ENCODE results near the gene PFN3.

The PFN3 gene

DNA sequence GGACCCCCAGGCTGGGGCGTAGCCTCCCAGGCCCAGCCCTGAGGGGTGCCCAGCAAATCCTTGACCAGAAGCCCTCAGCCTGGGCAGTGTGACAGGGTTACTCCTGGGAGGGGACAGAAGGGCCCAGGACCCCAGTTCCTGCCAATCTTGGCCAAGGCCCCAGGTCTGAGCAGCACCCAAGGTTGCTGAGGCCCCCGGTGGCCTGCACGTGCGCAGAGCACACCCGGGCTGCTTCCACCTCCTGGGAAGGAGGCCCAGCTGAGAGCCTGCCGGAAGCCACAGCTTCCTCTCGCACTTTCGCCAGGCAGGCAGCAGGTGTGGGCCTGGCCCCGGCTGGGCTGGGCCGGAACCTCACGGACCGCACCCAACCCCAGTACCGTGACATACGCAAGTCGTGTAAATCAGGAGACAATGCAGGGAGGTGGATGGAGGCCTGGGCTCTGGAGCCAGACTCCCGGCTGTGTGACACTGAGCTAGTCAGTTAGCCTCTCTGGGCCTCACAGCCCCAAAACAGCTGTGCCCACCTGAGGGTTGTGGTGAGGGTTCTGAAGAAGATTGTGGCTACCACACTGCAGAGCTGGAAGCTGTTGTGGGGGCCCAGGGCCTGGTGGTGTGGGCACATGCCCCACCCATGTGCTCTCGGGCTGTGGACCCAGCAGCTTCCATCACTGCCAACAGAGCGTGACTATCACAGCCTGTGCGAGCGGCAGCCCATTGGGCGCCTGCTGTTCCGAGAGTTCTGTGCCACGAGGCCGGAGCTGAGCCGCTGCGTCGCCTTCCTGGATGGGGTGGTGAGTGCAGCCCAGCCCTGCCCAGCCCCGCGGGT is 31.1 kb upstream of the PFN3 start:
- TF ChIP-seq, protein P1, sequence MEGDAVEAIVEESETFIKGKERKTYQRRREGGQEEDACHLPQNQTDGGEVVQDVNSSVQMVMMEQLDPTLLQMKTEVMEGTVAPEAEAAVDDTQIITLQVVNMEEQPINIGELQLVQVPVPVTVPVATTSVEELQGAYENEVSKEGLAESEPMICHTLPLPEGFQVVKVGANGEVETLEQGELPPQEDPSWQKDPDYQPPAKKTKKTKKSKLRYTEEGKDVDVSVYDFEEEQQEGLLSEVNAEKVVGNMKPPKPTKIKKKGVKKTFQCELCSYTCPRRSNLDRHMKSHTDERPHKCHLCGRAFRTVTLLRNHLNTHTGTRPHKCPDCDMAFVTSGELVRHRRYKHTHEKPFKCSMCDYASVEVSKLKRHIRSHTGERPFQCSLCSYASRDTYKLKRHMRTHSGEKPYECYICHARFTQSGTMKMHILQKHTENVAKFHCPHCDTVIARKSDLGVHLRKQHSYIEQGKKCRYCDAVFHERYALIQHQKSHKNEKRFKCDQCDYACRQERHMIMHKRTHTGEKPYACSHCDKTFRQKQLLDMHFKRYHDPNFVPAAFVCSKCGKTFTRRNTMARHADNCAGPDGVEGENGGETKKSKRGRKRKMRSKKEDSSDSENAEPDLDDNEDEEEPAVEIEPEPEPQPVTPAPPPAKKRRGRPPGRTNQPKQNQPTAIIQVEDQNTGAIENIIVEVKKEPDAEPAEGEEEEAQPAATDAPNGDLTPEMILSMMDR (IDR thresholded peaks at IDR 0.05; ENCODE audit: low read length, missing control alignments) = no peak
- no peak overlapping the region for H3K4me3 ChIP-seq (replicated peaks; ENCODE audit: low read depth, low read length)
- DNase-seq (ENCODE audit: low read depth) = no peak

DNA sequence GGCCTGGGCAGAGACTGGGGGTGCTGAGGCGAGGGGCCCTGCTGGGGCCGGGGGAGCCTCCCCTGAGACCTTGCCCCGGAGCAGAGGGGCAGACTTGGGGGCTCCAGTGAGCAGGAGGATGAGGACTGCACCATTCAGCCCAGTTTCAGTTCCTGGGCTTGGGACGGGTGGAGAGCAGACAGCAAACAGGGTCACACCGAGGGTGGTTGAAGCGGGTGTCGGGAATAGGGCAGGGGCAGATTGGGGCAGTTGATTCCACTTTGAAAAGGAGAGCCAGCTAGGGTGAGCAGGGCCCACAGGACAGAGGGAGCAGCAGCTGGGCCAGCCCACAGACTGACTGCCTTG is 30.5 kb upstream of the PFN3 start:
- no peak overlapping the region for H3K4me3 ChIP-seq (replicated peaks; ENCODE audit: low read depth, low read length)
- TF ChIP-seq, protein P1 (IDR thresholded peaks at IDR 0.05; ENCODE audit: low read length, missing control alignments) = no peak
- DNase-seq (ENCODE audit: low read depth) = no peak

DNA sequence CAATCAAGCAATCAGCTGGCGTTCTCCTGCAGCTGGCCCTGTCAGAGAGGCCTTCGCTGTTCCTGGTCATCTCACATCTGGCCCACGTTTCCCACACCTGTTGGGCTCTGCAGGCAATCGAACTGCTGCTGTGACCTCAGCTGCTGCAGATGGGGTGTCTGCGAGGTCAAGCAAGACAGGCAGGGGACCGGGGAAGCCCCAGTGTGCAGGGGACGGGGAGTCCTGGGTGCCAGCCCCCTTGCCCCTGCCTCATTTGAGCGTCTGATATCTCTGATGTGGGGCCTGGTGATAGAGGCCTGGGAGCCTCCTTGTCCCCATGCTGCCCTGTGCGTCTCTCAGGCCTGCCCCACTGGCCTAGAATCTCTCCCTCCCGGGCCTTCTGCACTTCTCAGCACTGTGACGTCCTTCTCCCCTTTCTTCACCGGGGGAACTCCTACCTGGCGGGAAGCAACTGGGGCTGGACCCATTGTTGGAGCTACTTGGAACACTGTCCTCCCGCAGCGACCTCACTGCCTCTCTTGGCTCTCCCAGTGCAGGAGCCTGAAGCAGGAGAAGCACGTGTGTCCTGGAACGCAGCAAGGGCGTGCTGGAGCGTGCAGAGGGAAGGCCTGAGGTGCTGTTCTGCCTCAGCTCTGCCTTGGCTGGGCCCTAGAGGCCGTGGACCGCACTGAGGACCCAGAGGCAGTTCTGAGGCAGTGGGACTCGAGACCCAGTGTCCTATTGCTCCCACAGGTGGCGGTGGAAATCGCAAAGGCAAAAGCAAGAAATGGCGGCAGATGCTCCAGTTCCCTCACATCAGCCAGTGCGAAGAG is 29.9 kb upstream of the PFN3 start:
- no peak overlapping the region for H3K4me3 ChIP-seq (replicated peaks; ENCODE audit: low read depth, low read length)
- TF ChIP-seq, protein P1 (IDR thresholded peaks at IDR 0.05; ENCODE audit: low read length, missing control alignments) = no peak
- DNase-seq (ENCODE audit: low read depth) = no peak

DNA sequence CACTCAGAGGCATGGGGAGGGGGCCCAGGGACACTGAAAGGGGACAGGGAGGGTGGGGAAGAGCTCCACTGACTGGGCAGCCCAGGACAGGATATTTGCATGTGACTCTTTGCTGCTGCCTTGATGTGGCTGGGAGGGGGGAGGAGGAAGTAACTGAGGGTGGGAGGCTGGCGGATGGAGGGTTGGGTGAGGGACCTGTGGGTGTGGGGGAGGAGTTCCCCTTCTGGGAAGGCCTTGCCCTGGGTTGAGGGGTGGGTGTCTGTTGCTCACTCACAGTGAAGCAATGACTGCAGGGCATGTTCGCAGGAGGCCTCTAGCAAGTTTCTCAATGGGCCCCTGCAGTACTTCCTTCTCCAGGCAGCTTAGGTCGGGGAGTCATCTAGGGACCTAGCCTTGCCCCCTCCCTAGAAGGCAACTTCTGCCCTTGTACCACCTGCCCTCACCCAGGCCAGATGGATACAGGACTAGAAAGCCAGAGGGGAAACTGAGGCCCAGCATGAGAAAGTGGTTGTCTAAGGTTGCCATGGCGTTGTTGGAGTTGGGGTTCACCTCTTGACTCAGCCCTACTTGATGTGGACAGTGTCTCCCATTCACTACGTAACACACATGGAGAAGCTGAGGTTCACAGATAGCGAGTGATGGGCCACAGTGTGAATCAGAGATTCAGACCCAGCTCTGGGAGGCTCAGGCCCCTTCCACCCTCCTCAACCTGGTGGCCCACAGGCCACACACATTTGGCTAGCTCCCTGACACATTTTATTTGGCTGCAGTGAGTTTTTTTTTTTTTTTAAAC is 29.0 kb upstream of the PFN3 start:
- H3K4me3 ChIP-seq (replicated peaks; ENCODE audit: low read depth, low read length) = no peak overlapping the region
- TF ChIP-seq, protein P1 (IDR thresholded peaks at IDR 0.05; ENCODE audit: low read length, missing control alignments) = no peak
- DNase-seq (ENCODE audit: low read depth) = no peak

DNA sequence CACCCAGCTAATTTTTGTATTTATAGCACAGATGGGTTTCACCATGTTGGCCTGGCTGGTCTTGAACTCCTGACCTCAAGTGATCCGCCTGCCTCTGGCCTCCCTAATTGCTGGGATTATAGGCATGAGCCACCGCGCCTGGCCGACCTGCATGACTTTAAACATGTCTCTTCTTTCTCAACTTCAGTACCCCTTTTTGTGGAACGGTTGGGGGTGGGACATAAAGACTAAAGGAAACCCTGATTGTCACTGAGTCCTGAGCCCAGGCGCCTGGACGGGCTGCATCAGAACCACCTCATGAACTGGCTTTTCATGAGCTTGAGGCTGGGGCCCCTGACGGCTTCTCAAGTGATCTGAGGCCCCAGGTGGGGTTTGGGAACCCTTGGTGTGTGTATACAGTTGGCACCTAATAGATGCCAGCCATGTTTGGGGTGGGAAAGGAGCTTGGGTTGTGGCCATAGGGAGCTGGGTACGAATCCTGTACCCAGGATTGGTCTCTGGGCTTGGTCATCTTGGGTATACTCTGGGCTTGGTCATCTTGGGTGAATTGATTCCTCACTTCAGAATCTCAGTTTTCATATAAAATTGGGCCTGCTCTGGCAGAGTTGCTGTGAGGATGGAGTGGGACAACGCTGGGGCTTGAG is 28.2 kb upstream of the PFN3 start:
- TF ChIP-seq, protein P1 (IDR thresholded peaks at IDR 0.05; ENCODE audit: low read length, missing control alignments) = no peak
- H3K4me3 ChIP-seq (replicated peaks; ENCODE audit: low read depth, low read length) = no peak overlapping the region
- no peak for DNase-seq (ENCODE audit: low read depth)

DNA sequence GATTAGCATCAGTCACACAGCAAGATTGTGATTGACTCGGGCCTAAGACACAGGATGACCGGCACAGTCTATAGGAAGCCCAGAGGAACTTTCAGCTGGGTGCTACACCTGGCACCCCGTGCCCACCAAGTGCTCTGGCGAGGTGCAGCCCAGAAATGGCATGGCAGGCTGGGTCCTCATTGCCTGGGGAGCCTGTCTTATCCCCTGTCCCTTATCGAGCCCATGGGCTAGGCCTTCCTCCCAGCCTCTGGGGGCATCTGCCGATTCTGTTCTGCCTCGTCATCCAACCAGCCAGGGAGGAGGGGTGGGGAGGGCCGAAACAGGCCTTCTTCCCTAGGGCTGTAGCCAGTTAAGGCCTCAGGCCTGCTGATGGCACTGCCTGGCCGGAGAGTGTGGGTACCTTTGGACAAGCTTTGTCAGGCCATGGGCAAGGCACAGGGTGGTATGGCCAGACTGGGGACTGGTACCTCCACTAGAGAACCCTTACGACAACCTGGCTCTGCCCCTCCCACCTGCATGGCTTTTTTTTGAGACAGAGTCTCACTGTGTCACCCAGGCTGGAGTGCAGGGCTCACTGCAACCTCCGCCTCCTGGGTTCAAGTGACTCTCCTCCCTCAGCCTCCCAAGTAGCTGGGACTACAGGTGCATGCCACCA is 27.6 kb upstream of the PFN3 start:
- TF ChIP-seq, protein P1 (IDR thresholded peaks at IDR 0.05; ENCODE audit: low read length, missing control alignments) = no peak
- no peak overlapping the region for H3K4me3 ChIP-seq (replicated peaks; ENCODE audit: low read depth, low read length)

More for the DNA sequence above, 27.6 kb upstream of the PFN3 start:
- no peak for DNase-seq (ENCODE audit: low read depth)

Measured in fibroblast of pulmonary artery (primary cell).